ENCODE measurements around the gene ST6GAL2. TPM values are rescaled to one million over a fixed set of nuclear protein-coding genes. Genes with fewer than 3 reads are reported as not detected.

Gene ST6GAL2, protein sequence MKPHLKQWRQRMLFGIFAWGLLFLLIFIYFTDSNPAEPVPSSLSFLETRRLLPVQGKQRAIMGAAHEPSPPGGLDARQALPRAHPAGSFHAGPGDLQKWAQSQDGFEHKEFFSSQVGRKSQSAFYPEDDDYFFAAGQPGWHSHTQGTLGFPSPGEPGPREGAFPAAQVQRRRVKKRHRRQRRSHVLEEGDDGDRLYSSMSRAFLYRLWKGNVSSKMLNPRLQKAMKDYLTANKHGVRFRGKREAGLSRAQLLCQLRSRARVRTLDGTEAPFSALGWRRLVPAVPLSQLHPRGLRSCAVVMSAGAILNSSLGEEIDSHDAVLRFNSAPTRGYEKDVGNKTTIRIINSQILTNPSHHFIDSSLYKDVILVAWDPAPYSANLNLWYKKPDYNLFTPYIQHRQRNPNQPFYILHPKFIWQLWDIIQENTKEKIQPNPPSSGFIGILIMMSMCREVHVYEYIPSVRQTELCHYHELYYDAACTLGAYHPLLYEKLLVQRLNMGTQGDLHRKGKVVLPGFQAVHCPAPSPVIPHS
- 0.08 to 0.24 TPM (median 0.14 TPM) in 3 replicates for polyA plus RNA-seq
- polyA plus RNA-seq (2011; ENCODE audit: low read depth), result not detected
- 0.12 TPM in 2 replicates for polyA plus RNA-seq (2011; cell fraction: cytosol; rRNA removed)
- polyA plus RNA-seq (2011; cell fraction: nucleus; rRNA removed), result 0.39 and 0.45 TPM in 2 replicates
- polyA plus RNA-seq (2012; ENCODE audit: low replicate concordance), result 0.03 and 0.18 TPM in 2 replicates
- 0.10 to 0.26 TPM (median 0.26 TPM) in 3 replicates for polyA minus RNA-seq
- polyA minus RNA-seq (2011; cell fraction: cytosol; rRNA and poly(A)+ RNA removed), result 1.2 TPM
- 0.42 and 1.3 TPM in 2 replicates for polyA minus RNA-seq (2011; cell fraction: nucleus; rRNA and poly(A)+ RNA removed)

- Histone ChIP-seq H3K9me1 (ENCODE audit: control insufficient read depth, extremely low read depth, insufficient read depth, low read length) (no peaks in the 10 kb centered on the region), H3K9me3 (ENCODE audit: control insufficient read depth, low read depth, low read length) (no peaks in the 10 kb centered on the region), H3K4me3 (ENCODE audit: control insufficient read depth in 2 of 3, extremely low read depth in 1 of 3, insufficient read depth in 2 of 3, low read depth in 1 of 3, low read length in 3 of 3) (peak within 1 kb of the TSS; percentile 33 to 65 (median 38)), H3K27ac (ENCODE audit: control insufficient read depth, insufficient read depth, low read length) (no peak within 1 kb of the TSS), H3K36me3 (ENCODE audit: control insufficient read depth in 2 of 2, extremely low read depth in 1 of 2, insufficient read depth in 2 of 2, low read length in 2 of 2) (no peaks in the 10 kb centered on the region), H2AFZ (ENCODE audit: control insufficient read depth, low read length) (peak within 1 kb of the TSS; percentile 40), H3K4me2 (ENCODE audit: control insufficient read depth, extremely low read depth, insufficient read depth, low read depth, low read length) (peak within 1 kb of the TSS; percentile 66), H3K4me1 (ENCODE audit: control insufficient read depth, extremely low read depth, insufficient read depth, low read length) (no peaks in the 10 kb centered on the region), H3K79me2 (ENCODE audit: control insufficient read depth, insufficient read depth, low read length) (no peaks in the 10 kb centered on the region), H3K27me3 (ENCODE audit: control insufficient read depth, extremely low read depth, insufficient read depth, low read length) (peaks cover 23% of the 10 kb centered on the region), H4K20me1 (ENCODE audit: control insufficient read depth, extremely low read depth, insufficient read depth, low read length) (no peaks in the 10 kb centered on the region), H3K9ac (ENCODE audit: control insufficient read depth, extremely low read depth, insufficient read depth, low read length) (no peak within 1 kb of the TSS)
- TF ChIP-seq EZH2 (IDR thresholded peaks at IDR 0.05; ENCODE audit: low read length), result peak; percentile 65
- TF ChIP-seq, protein P1, sequence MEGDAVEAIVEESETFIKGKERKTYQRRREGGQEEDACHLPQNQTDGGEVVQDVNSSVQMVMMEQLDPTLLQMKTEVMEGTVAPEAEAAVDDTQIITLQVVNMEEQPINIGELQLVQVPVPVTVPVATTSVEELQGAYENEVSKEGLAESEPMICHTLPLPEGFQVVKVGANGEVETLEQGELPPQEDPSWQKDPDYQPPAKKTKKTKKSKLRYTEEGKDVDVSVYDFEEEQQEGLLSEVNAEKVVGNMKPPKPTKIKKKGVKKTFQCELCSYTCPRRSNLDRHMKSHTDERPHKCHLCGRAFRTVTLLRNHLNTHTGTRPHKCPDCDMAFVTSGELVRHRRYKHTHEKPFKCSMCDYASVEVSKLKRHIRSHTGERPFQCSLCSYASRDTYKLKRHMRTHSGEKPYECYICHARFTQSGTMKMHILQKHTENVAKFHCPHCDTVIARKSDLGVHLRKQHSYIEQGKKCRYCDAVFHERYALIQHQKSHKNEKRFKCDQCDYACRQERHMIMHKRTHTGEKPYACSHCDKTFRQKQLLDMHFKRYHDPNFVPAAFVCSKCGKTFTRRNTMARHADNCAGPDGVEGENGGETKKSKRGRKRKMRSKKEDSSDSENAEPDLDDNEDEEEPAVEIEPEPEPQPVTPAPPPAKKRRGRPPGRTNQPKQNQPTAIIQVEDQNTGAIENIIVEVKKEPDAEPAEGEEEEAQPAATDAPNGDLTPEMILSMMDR (optimal IDR thresholded peaks at IDR 0.05 in 1 of 3, IDR thresholded peaks at IDR 0.05 in 1 of 3, conservative IDR thresholded peaks at IDR 0.05 in 1 of 3; ENCODE audit: extremely low read depth in 1 of 3, insufficient read depth in 2 of 3, low read length in 3 of 3), result no peak
- DNase-seq (ENCODE audit: low read depth, low spot score) (no peak), FAIRE-seq (no peak)
- dilution Hi-C loops (cut with MboI; ENCODE audit: extremely low pct_ligation_motif_present, low sequenced_read_pairs), result no loop called here
Observed at GRCh38 chr2:106885971-106886915, at the start of gene ST6GAL2. TSS of gene ST6GAL2 (minus strand) at chr2:106886167. CDS start at chr2:106843977, 42,190 bp downstream.

- Histone ChIP-seq H3K9me1 (ENCODE audit: control insufficient read depth, extremely low read depth, insufficient read depth, low read length) (no peaks in the 10 kb centered on the region), H3K4me2 (ENCODE audit: control insufficient read depth, extremely low read depth, insufficient read depth, low read depth, low read length) (no peak overlapping the region), H4K20me1 (ENCODE audit: control insufficient read depth, extremely low read depth, insufficient read depth, low read length) (no peaks in the 10 kb centered on the region), H3K4me1 (ENCODE audit: control insufficient read depth, extremely low read depth, insufficient read depth, low read length) (no peaks in the 10 kb centered on the region), H3K27ac (ENCODE audit: control insufficient read depth, insufficient read depth, low read length) (no peak overlapping the region), H2AFZ (ENCODE audit: control insufficient read depth, low read length) (no peak overlapping the region), H3K36me3 (ENCODE audit: control insufficient read depth in 2 of 2, extremely low read depth in 1 of 2, insufficient read depth in 2 of 2, low read length in 2 of 2) (no peaks in the 10 kb centered on the region), H3K9me3 (ENCODE audit: control insufficient read depth, low read depth, low read length) (no peaks in the 10 kb centered on the region), H3K9ac (ENCODE audit: control insufficient read depth, extremely low read depth, insufficient read depth, low read length) (no peak overlapping the region), H3K4me3 (ENCODE audit: control insufficient read depth in 2 of 3, extremely low read depth in 1 of 3, insufficient read depth in 2 of 3, low read depth in 1 of 3, low read length in 3 of 3) (no peak overlapping the region), H3K27me3 (ENCODE audit: control insufficient read depth, extremely low read depth, insufficient read depth, low read length) (no peaks in the 10 kb centered on the region), H3K79me2 (ENCODE audit: control insufficient read depth, insufficient read depth, low read length) (no peaks in the 10 kb centered on the region)
- dilution Hi-C loops (cut with MboI; ENCODE audit: extremely low pct_ligation_motif_present, low sequenced_read_pairs), result no loop called here
- FAIRE-seq, result no peak
- DNase-seq (ENCODE audit: low read depth, low spot score), result no peak
- TF ChIP-seq, protein P1 (optimal IDR thresholded peaks at IDR 0.05 in 1 of 3, IDR thresholded peaks at IDR 0.05 in 1 of 3, conservative IDR thresholded peaks at IDR 0.05 in 1 of 3; ENCODE audit: extremely low read depth in 1 of 3, insufficient read depth in 2 of 3, low read length in 3 of 3), result peak in 1 of 3 experiments; percentile 2
- no peak for TF ChIP-seq EZH2 (IDR thresholded peaks at IDR 0.05; ENCODE audit: low read length)
Observed at GRCh38 chr2:106932644-106933043, 46.7 kb upstream of the ST6GAL2 start.

All from keratinocyte (primary cell).